Measurements from ENCODE around the gene TUBB4A. TPM values are rescaled to one million over a fixed set of nuclear protein-coding genes. Genes with fewer than 3 reads are reported as not detected.
"Not testable (repeated sequence)": the region's sequence is repeated elsewhere in the genome, so short reads cannot be mapped to it uniquely, and the experiment has no call there.

TUBB4A gene
- 10 to 100 TPM; 30.5 to 46.4 (median 35.2) TPM for polyA plus RNA-seq (ENCODE audit: insufficient read length in 4 of 4)

DNA sequence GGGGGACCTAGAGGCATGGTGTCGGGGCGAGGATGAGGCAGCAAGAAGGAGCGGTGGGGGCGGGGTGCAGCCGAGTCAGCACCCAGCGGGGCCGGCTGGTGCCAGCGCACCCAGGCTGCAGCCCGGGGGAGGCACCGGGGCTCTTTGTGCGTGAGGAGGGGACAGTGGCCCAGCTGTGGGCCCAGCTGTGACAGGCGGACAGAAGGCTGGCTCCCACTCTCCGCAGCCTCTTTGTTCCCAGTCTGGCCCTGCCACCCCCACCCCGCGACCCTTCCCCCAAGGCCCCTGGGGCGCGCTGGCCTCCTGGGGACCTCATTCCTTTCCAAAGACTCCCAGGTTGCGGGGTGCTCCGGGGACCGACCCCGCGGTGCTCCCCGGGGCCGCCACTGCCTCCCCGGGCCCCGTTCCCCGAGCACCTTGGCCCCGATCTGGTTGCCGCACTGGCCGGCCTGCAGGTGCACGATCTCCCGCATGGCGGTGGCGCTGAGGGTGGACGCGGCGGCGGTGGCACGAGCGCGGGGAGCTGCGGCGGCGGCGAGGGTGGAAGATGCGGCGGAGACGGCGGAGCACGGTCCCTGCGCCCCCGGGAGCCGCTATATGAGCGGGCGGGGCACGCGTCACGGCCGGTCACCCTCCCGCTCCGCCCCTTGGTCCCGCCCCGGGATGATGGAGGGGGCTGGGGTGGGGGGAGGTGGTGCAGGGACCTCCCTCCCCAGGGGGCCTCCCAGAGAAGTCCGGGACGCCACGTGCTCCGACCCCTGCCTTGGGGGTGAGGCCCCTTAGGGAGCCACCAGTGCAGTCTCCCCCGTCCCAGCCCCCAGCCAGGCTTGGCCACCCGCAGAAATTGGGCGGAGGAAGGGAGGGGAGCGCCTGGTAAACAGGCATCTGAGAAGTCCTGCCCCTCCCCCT is at the start of gene TUBB4A:
Gene TUBB4A, minus strand, starts transcription at position 570 of the 909 bp plus-strand sequence. Its CDS starts 97 bp downstream, at position 473.
- DNase-seq (ENCODE audit: low read depth in 4 of 4, low spot score in 3 of 4), result no peak

DNA sequence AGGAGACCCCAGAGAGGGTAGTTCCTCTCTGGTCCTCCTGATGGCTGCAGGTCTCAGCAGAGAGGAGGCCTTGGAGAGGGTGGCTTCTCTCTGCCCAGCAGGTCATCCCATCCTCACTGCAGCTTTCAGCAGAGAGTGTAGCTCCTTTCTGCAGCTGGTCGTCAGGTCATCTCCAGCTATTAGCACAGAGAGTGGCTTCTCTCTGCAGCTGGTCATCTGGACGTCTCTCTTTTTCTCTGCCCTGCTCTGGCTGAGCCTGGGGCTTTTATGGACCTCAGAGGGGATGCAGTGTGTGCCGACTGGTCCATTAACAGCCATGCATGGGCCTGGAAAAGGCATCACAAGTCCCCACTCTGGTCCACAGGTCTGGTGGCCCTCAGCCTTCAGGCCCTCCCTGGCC is 49.0 kb upstream of the TUBB4A start:
- DNase-seq (ENCODE audit: low read depth in 4 of 4, low spot score in 3 of 4), result no peak

DNA sequence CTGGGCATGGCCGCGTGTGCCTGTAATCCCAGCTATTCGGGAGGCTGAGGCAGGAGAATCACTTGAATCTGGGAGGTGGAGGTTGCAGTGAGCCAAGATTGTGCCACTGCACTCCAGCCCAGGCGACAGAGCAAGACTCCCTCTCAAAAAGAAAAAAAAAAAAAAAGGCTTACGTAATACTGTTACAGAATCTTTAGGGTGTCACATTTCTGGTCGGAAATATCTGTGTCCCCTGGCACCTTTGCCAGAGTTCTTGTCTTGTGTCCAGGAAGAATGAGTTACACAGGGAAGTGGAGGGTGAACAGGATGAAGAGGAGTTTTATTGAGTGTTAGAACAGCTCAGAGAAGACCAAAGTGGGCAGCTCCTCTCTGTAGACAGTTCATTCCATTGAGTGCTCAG is 48.6 kb upstream of the TUBB4A start:
- DNase-seq (ENCODE audit: low read depth in 4 of 4, low spot score in 3 of 4), result not testable (repeated sequence)

DNA sequence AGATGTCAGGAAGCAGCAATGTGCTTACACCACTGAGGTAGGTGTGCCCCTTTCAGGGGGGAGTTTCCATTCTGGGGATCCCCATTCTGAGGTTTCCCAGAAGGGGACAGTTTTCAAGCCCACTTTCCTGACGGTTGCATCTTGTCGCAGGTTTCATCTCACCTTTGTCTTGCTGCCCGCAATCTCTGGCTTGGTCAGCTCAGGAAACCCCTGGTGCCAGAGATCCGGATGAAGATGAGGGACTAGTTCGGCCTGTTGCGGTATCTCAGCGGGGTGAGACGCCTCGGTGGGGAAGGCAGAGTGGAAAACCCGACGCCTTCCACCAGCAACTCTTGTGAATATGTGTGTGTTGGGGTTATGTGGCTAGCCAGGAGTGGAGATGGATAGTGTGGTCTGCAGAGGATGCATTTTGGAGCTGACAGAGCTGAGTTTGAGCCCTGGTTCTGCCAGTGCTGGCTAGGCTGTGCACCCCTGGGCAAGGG is 41.8 kb upstream of the TUBB4A start:
- DNase-seq (ENCODE audit: low read depth in 4 of 4, low spot score in 3 of 4), result no peak

DNA sequence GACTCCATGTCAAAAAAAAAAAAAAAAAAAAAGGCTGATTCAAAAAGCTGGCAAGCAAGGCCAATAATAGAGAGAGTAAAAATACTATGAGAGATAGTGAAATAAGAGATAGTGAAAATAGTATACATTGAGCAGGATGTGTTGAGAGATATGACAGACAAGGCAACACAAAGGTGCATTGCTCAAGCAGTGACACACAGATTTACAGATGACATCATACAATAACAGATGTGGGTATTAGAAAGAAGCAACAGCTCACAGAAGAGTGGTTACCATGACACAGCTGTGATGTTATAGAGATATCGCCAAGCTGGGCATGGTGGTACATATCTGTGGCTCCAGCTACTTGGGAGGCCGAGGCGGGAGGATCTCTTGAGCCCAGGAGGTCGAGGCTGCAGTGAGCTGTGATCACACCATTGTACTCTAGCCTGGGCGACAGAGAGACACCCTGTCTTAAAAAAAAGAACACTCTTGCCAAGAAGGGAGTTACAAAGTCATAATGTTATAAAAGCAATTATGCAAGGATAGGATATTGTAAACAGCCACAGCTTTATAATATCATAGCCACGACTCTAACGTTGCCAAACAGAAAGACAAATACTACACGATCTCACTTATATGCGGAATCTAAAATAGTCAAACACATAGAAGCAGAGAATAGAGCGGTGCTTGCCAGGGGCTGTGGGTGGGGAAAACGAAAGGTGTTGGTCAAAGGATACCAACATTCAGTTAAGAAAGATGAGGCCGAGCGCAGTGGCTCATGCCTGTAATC is 39.0 kb upstream of the TUBB4A start:
- DNase-seq (ENCODE audit: low read depth in 4 of 4, low spot score in 3 of 4), result no peak

DNA sequence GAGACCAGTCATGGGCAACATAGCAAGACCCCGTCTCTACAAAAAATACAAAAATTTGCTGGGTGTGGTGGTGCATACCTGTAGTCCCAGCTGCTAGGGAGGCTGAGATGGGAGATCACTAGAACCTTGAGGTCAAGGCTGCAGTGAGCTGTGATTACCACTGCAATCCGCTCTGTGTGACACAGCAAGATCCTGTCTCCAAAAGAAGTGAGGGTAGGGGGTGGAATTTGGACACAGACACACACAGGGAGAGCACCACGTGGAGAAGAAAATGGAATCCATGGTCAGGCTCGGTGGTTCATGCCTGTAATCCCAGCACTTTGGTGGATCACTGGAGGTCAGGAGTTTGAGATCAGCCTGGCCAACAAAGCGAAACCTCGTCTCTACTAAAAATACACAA is 37.4 kb upstream of the TUBB4A start:
- DNase-seq (ENCODE audit: low read depth in 4 of 4, low spot score in 3 of 4), result no peak

DNA sequence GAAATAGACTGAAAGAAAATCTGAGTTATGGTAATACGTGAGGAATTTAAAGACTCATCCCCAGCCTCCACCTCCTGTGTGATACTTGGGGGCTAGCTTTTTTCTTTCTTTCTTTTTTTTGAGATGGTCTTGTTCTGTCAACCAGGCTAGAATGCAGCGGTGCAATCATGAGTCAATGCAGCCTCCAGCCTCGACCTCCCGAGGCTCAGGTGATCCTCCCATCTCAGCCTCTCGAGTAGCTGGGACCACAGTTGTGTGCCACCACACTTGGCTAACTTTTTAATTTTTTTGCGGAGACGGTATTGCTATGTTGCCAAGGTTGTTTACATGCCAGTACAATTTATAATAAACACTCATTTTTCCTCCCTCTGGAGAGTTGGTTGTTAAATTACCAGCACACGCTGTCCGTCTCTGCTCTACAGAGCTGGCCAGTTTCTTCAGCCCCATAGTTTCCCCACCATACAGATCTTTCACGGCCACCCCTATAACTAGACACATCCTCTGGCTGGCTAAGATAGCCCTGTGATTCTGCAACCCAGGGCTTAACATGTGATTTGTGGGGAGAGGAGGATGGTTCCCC is 33.5 kb upstream of the TUBB4A start:
- DNase-seq (ENCODE audit: low read depth in 4 of 4, low spot score in 3 of 4), result no peak

DNA sequence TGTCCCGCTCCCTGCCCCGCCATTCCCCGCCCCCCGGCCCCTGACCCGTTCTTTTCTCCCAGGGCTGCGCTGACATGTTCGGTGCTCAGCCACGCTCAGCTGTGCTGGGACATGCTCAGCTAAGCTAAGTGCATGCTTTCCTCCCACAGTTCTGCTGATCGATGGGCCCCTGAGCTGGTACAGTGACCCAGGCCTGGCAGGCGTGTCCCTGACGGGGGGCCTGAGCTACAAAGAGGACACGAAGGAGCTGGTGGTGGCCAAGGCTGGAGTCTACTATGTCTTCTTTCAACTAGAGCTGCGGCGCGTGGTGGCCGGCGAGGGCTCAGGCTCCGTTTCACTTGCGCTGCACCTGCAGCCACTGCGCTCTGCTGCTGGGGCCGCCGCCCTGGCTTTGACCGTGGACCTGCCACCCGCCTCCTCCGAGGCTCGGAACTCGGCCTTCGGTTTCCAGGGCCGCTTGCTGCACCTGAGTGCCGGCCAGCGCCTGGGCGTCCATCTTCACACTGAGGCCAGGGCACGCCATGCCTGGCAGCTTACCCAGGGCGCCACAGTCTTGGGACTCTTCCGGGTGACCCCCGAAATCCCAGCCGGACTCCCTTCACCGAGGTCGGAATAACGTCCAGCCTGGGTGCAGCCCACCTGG is 32.5 kb upstream of the TUBB4A start:
- DNase-seq (ENCODE audit: low read depth in 4 of 4, low spot score in 3 of 4), result no peak

DNA sequence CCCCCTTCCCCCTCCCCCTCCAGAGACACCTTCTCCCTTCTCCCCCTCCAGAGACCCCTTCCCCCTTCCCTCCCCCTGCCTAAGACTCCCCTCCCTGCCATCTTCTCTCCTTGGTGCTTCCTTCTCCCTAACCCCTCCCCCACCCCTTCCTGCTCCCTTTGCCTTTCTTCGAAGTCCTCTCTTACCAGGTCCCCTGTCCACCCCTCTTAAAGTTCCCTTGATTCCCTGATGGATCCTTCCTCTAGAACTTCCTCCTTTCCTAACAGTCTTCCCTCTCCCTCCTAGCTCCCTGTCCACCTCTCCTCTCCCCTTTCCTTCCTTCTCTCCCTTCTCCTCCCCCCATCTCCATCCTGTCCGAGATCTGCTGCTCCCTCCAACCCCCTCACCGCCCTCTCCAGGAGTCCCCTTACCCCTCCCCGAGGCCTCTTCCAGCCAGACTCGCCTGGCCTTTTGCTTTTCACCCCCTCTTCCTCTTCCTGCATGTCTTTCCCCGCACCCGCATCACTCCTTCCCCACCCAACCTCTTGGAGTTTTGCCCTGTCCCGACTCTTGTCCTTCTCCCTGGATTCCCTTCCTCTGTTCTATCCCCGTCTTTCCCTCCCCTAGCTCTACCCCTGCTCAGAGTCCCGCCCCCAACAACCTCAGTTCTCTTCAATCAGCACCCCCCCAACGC is 31.8 kb upstream of the TUBB4A start:
- no peak for DNase-seq (ENCODE audit: low read depth in 4 of 4, low spot score in 3 of 4)

DNA sequence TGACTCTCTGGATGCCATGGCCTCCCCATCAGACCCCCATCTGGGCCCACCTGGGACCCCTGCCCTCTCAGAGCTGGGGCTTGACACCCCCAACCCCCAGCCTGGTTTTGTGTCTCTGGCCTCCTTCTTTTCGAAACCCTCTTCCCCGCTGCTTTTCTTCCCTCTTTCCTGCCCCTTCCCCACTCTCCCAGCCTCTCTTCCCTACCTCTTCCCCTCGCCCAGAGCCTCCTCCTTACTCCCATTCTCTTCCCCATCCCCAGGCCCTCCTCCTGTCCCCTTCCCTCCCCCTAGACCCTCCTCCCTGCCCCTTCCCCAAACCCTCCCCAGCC is 30.9 kb upstream of the TUBB4A start:
- DNase-seq (ENCODE audit: low read depth in 4 of 4, low spot score in 3 of 4), result no peak

DNA sequence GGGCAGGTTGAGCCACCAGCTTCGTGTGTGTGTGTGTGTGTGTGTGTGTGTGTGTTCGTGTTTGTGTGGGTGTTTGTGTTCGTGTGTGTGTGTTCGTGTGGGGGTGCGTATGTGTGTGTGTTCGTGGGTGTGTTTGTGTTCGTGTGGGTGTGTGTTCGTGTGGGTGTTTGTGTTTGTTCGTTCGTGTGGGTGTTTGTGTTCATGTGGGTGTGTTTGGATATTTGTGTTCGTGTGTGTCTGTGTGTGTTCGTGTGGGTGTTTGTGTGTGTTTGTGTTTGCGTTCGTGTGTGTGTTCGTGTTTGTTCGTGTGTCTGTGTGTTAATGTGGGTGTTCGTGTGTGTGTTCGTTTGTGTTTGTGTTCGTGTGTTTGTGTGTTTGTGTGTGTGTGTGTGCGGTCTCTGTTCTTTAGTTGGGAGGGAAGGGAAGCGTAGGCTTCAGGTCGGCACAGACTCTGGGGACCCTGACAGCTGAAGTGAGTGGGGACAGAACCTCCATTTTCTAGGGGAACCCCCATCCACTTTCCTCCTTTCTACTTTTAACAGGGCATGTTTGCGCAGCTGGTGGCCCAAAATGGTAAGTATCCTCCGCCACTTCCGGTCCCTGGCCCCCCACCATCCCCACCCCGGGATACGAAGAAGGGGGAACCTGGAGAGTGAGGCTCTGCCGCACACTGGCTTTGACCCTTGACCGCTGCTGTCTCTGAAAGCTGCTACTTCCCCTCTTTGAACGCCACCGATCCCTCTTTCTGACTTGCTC is 30.3 kb upstream of the TUBB4A start:
- no peak for DNase-seq (ENCODE audit: low read depth in 4 of 4, low spot score in 3 of 4)

DNA sequence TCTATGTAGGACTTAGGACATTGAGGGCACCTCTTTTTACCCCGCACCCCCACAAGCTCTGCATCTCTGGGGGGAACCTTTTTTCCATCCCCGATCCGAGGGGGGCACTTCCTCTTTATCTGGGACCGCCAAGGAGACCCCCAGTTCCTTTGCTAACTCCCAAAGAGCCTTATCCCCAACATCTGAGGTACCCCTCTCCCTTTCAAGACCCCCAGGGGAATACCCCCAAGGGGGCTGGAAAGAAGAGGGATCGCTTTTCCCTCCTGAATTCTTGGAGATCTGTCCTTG is 29.8 kb upstream of the TUBB4A start:
- DNase-seq (ENCODE audit: low read depth in 4 of 4, low spot score in 3 of 4), result no peak

DNA sequence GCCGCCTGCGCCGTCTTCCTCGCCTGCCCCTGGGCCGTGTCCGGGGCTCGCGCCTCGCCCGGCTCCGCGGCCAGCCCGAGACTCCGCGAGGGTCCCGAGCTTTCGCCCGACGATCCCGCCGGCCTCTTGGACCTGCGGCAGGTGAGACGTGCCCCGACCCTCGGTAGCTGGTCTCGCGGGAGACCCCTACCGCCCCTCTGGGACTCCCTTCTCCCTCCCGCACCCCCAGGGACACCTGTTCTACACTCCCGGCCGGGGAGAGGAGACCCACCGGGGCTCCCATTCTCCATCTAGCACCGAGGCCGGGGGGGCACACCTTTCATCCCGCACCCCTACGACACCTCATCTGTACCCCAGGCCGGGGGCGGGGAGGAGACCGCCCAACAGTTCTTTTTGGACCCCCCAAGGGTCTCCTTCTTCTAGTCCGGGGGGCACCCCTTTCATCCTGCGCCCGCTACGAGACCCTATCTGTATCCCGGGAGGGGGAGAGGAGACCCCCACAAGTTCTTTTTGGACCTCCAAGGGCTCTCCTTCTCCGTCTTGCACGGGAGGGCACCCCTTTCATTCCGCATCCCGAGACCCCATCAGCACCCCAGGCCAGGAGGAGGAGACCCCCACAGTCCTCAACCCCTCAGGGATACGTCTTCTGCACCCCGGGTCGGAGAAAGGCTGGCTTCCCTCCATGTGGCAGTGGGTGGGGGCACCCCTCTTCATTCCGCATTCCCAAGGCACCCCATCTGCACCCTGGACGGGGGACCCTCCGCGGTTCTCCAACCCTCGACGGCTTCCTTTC is 29.2 kb upstream of the TUBB4A start:
- no peak for DNase-seq (ENCODE audit: low read depth in 4 of 4, low spot score in 3 of 4)

DNA sequence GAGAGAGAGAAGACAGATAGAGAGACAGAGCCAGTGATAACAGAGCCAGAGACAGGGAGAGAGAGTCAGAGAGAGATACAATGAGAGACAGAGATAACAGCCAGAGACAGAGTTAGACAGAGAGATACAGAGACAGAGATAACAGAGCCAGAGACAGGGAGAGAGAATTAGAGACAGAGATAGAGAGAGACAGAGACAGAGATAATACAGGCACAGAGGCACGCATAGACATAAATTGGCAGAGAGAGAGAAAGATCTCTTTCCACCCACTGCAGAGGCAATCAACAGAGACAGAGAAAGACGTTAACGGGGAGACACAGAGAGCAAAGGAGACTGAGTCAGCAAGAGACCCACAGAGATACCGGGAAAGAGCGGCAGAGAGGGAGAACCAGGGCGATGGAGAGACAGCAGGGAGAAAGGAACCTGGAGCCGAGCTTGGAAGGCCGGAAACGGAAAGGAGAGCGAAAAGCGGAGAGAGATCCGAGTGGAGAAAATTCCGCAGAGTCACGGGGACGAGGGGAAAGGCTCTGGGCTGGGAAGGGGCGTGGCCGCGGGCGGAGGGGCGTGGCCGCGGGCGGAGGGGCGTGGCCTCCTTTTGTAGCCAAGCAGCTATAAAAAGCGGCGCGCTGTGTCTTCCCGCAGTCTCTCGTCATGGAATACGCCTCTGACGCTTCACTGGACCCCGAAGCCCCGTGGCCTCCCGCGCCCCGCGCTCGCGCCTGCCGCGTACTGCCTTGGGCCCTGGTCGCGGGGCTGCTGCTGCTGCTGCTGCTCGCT is 28.5 kb upstream of the TUBB4A start, which contains the start of gene TNFSF9:
Gene TNFSF9, plus strand, starts transcription at position 641 of the 777 bp plus-strand sequence. Its CDS starts 11 bp downstream, at position 652.
- DNase-seq (ENCODE audit: low read depth in 4 of 4, low spot score in 3 of 4), result peak; percentile 63 to 72 (median 70)

DNA sequence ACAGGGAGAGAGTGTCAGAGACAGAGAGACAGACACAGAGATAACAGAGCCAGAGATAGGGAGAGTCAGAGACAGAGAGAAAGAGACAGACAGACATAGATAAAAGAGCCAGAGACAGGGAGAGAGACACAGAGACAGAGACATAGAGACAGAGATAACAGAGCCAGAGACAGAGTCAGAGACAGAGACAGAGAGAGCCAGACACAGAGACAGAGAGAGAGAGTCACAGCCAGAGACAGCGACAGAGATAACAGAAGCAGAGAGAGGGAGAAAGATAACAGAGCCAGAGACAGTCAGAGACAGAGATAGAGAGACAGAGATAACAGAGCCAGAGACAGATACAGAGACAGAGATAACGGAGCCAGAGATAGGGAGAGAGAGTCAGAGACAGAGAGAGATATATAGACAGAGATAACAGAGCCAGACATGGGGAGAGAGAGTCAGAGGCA is 27.9 kb upstream of the TUBB4A start:
- no peak for DNase-seq (ENCODE audit: low read depth in 4 of 4, low spot score in 3 of 4)

DNA sequence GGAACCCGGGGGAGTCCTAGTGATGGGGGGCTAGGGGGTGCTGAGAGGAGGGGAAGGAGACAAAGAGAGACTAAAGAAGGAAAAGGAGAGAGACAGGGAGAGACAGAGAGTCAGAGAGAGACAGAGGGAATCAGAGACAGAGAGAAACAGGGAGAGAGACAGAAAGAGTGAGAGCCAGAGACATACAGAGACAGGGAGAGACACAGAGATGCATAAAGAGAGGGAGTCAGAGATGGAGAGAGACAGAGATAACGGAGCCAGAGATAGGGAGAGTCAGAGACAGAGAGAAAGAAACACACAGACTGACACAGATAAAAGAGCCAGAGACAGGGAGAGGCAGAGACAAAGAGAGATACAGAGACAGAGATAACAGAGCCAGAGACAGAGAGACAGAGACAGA is 27.2 kb upstream of the TUBB4A start:
- no peak for DNase-seq (ENCODE audit: low read depth in 4 of 4, low spot score in 3 of 4)

DNA sequence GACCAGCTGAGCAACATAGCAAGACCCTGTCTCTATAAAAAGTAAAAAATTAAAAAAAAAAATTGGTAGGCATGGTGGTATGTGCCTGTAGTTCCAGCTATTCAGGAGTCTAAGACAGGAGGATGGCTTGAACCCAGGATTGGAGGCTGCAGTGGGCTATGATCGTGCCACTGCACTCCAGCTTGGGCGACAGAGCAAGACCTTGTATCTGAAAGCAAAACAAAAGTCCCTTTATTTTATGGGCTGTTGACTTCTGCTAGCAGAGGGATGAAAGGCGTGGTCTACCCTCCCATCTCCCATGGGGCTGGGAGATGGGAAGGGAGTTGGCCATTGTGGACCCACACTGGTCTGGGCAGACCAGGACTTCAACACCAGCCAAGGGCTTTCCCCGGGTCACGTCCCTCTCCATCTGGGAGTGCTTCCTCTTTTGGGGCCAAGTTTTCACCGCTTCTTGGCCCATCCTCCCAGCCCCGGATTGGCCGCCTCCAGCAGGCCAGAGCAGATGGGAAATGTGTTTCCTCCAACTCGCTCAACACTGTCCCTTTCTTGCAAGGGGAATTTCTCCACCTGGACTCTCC is 26.5 kb upstream of the TUBB4A start:
- no peak for DNase-seq (ENCODE audit: low read depth in 4 of 4, low spot score in 3 of 4)
